Right lobe of liver (tissue), 4 donors: ENCODE measurements around the gene TMEM200B.

ENCODE experiments used
- CTCF ChIP-seq, 4 donors: fragments of 200-600 bp in 3 of 4; fragments of 450-650 bp in 1 of 4; IDR thresholded peaks; one replicate each; pipeline versions ENCODE4 v1.5.1 to v1.8.0; 2016 to 2022; ENCODE audit warnings: antibody characterized with exemption in 4 of 4, mild to moderate bottlenecking in 2 of 4
- POLR2A ChIP-seq: fragments of 450-650 bp; IDR thresholded peaks from one replicate; pipeline ENCODE4 v1.6.1; 2017; ENCODE audit warnings: antibody characterized with exemption, mild to moderate bottlenecking
- donor health status: DM: no; HTN: no; CAD: no.
- donor health status: DM: no; HTN: no; CAD: no.
- donor health status: DM: no; HTN: yes; CAD: no.

- TF ChIP-seq CTCF (IDR thresholded peaks at IDR 0.05) (no peak), POLR2A (no peak)
Measured at GRCh38 chr1:29171089-29171488, 47.4 kb upstream of the TMEM200B start.
